ENCODE data around the gene CKS1B.
A peak's percentile ranks its signal among the peaks of the same experiment; 100 is the strongest.

The CKS1B gene

DNA sequence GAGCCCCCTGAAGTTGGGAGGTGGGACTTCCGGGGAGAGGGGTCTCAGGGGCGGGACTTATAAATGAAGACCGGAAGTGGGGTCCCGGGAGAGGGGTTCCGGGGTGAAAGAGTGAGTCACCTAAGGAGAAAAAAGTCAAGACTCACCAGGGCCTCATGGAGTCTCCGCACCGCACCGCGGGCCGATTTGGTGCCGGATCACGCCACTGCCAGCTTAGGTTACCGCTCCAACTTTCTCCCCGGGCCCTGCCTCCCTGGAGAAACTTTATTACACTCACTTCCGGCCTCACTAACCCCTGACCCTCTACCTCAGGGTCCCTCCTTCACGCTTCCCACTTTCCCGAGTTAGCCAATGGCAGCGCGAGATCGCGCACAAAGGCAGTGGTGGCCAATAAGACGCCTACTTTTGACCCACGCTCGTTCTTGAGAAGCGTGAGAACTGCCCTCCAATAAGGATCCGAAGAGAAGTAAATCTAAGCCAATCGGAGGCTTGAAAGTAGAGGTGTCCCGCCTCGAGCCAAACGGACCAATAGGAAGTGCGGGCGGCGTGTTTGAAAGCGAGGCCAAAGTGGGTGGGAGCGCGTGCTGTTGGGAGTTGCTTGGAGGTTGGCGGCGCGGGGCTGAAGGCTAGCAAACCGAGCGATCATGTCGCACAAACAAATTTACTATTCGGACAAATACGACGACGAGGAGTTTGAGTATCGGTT, at the start of gene CKS1B:
Gene CKS1B (plus strand): TSS at position 580 of the 706 bp plus-strand sequence. CDS start 65 bp downstream, at position 645.
- DNase-seq (ENCODE audit: low read depth in 2 of 2, low spot score in 1 of 2): peak; percentile 90 to 92

DNA sequence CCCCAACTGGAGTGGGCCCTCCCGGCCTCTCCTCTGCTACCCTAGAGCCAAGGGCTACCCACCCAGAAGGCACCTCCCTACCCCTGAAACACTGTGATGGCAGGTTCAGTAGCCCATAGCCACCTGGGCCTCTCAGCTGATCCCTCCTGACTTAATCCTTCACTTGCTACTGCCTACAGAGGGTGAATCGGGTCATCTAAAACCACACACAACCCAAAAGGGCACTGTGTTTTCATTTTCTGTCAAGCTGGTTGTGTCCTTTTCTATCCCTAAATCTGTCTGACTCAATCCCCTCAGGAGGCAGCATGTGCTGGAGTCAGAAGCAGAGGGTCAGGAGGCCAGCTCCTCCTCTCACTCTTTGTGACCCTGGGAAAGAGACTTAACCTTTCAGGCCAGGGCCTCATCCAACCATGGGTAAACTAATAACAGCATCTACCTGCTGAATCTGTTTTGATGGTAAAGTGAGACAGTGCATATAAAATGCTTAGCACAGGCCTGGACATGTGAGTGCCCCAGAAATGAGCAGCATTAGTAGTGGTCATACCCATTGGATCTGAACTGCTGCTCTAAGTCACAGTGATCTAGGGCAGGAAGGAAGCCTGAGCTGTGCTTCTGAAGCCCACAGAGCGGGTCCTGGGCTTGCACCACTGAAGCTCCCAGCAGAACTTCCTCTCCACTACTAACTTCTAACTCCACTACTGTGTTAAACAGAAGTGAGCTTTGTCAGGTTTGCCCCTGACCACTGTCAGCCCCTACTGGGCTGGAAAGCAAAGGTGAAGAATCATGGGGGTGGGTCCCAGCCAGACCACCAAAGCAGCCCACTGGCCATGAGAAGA, 48.9 kb upstream of the CKS1B start:
- no peak for DNase-seq (ENCODE audit: low read depth in 2 of 2, low spot score in 1 of 2)

DNA sequence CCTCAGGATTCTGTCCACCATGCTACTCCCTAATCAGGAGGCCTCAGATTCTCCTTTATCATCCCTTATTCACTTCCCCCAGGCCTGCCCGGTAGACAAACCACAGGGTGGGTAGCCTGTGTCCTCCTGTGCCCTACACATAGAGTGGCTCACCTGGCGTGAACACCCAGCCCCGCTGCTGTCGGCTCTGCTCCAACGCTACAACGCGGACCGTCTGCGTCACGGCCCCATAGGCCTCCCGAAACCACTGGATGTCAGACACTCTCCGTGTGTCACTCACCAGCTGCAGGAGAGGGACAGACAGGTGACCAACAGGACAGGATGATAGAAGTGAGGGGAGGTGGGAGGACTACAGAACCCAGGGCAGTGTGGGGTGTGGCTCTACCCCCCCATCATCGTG, 48.3 kb upstream of the CKS1B start:
- no peak for DNase-seq (ENCODE audit: low read depth in 2 of 2, low spot score in 1 of 2)

DNA sequence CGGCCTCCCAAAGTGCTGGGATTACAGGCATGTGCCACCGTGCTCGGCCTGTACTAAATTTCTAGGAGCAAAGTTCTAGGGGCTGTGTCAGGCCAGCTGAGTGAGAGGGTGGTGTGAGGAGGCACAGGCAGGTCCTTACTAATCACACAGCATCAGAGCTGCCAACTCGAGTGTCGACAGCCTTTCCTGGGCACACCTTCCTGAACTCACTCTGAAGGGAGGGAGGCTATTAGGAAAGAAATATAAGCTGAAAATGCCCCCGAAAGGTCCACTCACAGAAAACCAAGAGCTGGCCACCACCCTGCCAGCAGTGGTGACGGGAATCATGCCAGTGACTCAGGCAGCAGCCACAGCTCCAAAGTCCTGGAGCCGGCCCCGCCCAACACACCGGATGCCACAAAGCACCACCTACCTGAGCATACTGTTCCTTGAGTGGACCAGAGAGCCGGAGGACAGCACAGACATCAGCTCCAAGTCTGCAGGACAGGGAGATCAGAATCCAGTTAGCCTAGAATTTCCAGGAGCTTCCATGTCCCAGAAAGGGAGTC, 42.5 kb upstream of the CKS1B start:
- DNase-seq (ENCODE audit: low read depth in 2 of 2, low spot score in 1 of 2): no peak

DNA sequence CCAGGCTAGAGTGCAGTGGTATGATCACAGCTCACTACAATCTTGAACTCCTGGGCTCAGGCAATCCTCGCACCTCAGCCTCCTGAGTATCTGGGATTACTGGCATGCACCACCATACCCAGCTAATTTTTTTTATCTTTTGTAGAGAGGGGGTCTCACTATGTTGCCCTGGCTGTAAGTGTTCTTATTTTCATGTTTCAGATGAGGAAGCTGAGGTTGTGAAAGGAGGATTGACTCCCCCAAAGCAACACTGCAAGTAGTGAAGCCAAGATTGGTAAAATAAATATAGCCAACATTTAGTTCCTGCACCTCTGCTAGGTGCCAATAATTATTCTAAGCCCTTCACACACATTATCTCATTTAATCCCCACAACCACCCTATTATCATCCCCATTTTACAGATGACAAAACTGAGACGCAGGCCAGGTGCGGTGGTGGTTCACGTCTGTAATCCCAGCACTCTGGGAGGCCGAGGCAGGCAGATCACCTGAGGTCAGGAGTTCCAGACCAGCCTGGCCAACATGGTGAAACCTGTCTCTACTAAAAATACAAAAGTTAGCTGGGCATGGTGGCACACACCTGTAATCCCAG, 40.0 kb upstream of the CKS1B start:
- DNase-seq (ENCODE audit: low read depth in 2 of 2, low spot score in 1 of 2): no peak

DNA sequence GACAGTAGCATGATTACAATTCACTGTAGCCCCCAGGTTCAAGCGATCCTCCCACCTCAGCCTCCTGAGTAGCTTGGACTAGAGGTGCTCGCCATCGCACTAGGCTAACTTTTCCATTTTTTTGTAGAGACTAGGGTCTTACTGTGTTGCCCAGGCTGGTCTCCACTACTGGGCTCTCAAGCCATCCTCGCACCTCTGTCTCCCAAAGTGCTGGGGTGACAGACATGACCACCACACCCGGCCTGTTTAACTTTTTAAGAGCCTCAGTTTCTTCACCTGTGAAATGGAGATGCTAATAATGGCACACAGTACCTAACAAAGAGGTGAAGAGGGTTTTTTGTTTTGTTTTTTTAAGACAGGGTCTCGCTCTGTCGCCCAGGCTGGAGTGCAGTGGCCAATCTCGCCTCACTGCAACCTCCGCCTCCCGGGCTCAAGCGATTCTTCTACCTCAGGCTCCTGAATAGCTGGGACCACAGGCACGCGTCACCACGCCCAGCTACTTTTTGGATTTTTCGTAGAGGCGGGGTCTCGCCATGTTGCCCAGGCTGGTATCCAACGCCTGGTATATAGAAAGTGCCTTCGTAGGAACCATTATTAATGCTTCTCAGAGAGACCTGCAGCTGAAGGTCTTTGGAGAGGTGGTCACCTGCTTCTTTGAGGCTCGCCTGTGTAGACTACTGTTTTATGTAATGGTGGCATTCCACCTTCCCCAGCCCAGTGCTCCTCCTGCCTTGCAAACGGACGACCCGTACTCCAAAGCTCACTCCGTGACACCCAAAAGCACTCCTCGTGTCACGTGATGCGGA, 38.5 kb upstream of the CKS1B start:
- no peak for DNase-seq (ENCODE audit: low read depth in 2 of 2, low spot score in 1 of 2)

DNA sequence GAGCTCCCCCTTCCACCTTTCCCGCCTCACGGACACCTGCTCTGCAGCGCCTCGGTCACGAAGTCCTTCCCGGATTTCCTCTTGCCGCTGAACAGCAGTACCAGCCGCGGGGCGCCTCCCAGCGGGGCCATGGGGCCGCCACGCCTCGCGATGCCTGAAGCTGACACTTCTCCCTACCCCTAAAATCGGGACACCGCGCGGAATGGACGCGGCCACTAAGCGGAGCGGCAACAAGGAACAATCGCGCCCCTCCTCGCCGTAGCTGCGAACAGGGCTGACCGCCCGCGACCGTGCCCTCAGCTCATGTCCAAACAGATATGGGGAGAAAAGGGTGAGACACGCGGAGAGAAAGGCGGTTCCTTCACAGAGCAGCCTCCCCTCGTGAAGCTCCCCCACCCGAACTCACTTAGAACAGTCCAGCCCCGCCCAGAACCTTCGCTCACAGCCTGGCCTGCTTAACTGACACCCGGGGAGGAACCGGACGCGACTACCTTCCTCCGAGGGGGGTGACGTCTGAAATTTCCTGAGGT, 37.9 kb upstream of the CKS1B start, which contains the start of gene PMVK:
Gene PMVK (minus strand): TSS at position 165 of the 530 bp plus-strand sequence. CDS start 34 bp downstream, at position 131.
- DNase-seq (ENCODE audit: low read depth in 2 of 2, low spot score in 1 of 2): peak; percentile 91 to 94

DNA sequence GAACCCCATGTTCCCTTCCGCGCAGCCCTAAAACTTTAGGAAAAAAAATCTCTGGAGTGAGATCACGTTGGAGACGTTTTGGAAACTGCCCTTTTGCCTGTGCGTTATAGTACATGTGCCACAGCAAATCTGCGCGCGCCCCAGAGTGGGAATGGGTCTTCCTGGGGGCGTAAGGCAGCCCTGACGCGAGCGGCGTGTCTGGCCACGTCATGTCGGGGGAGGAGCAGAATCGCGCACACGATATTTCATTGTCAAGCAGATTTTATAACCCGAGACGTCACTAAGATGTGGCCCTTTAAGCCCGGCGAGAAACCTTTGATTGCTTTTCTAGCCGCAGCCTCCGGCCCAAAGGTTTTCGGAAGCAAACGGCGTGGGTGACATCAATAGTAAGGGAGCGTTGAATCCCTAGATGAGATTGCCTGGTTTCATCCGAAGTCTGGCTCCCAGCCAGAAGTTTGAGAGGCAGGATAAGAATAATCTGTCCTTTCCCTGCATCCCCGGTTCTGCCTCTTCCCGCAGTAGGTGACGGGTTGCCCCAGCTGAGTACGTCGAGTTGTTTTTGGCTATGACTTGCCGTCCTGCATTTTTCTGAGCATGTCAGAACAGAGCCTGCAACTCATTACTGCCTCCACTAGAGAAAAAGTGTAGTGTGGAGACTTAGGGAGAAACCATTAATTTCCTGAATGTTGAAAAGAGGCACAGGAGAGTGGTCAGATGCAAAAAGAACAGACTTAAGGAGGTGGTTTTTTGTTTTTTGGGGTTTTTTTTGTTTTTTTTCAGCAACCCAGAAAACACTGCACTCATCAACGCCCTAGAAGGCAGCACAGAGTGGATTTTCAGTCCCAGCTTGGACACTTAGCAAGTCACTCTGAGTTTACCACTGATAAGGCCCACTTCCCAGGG, 37.1 kb upstream of the CKS1B start:
- peak; percentile 70 to 79 for DNase-seq (ENCODE audit: low read depth in 2 of 2, low spot score in 1 of 2)

DNA sequence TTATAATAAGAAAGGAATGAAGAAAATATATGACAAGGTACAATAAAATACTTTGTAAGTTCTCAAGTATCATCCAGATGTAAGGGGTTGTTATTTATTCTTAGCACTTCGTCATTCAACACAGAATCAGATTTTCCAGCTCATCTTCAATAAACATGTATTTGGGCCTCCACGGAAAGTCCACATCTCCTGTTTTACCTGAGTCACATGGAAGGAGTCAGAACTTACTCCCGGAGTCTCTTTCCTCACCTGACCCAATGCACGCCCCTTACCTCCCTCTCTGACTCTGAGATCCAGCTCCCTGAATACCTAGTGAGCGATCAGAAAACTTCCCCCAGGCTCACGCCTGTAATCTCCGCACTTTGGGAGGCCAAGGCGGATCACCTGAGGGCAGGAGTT, 36.5 kb upstream of the CKS1B start:
- DNase-seq (ENCODE audit: low read depth in 2 of 2, low spot score in 1 of 2): no peak

DNA sequence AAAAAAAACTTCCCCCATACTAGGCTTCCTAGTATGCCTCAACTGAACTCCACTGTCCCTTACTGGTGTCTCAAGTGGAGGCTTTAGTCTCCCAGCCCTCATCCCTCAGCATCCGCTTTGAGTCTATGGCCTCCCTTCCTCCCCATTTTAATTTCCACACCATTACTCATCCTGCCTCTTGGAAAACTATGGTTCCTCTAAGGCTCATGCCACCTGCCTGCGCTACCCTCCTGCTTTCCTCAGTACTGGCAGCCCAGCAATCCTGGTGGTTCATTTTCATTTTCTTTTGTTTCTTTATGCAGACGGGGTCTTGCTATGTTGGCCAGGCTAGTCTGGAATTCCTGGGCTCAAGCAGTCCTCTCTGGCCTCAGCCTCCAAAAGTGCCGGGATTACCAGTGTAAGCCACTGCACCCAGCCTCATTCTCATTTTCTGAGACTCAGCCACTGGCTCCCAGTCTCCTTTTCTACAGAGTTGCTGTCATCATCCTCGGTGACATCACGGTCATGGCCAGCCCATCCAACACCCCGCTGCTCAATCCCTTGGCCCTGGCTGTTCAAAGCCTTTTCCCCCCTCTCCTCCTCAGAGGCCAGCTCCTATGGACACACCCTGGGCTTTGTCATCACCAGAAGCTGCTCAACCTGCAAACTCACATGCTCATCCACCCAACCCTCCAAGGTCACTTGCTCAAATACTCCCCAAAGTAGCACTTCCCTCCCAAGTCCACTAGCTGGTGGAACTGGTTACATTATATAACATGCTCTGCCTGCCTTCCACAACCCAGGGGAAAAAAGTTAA, 35.7 kb upstream of the CKS1B start:
- DNase-seq (ENCODE audit: low read depth in 2 of 2, low spot score in 1 of 2): no peak

DNA sequence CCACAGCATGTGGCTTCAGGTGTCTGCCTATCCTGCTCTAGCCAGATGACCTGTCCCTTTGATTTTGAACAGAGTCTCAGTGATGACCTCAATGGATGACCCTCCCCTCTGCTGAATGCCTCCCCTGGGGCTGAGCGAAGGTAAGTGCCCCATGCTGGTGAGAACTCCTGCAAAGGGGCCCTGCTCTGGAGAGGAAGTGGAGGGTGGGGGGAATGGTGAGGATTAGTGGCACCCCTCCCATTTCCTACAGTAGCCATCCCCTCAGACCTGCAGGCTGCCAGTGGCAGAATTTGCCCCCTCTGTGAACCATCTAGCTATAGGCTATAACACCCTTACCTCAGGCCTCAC, 34.3 kb upstream of the CKS1B start:
- no peak for DNase-seq (ENCODE audit: low read depth in 2 of 2, low spot score in 1 of 2)

DNA sequence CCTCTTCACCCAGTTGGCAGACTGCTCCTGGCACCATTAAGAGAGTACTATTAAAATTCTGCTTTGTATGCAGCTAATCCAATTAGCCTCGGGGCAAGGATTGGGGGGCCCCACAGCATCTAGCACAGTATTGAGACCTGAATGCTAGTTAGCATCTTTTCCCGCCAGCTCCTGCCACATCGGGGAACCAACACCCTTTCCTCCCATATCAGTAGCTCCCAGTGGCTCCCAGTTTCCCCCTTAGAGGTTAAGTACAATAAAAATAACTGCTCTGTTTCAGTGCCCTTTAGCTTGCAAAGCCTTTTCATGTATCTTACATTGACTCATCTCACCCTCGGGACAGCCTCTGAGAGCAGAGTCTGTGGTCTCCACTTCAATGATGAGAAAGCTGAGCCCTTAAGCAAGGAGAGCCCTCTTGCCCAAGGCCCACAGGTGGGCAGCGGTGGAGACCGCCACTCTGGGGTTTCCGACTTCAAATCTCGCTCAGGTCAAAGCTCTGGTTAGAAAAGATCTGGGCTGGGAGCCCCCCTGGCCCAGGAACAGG, 33.8 kb upstream of the CKS1B start:
- DNase-seq (ENCODE audit: low read depth in 2 of 2, low spot score in 1 of 2): no peak

DNA sequence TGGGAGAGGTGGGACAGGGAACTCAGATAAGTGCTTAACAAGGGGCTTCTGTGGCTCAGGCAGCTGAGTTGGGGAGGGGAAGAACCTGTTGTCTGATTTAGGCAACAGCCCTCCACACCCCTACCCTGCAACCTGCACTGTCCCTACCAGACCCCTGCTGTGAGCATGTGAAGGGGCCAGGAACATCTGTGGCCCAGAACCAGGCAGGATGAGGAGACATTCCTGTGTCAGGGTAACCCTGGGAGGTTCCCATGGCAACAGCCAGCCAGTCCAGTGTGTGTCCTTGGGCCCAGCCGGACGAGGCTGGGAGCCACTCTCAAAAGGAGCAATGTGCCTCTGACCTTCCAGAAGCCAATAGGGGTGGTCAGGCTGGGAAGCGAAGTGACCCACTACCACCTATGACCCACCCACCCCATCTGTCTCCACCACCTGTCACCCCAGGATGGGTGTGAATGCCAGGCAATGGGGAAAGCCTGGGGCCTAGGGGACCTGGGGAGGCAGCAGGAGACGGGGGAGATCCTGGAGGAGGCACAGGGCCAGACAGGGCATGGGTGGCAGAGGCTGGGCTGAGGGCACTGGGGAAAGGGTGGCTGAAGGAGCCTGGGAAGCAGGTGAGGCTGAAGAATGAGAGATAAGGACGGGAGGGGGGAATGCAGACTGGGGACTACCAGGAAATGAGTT, 33.0 kb upstream of the CKS1B start:
- no peak for DNase-seq (ENCODE audit: low read depth in 2 of 2, low spot score in 1 of 2)

DNA sequence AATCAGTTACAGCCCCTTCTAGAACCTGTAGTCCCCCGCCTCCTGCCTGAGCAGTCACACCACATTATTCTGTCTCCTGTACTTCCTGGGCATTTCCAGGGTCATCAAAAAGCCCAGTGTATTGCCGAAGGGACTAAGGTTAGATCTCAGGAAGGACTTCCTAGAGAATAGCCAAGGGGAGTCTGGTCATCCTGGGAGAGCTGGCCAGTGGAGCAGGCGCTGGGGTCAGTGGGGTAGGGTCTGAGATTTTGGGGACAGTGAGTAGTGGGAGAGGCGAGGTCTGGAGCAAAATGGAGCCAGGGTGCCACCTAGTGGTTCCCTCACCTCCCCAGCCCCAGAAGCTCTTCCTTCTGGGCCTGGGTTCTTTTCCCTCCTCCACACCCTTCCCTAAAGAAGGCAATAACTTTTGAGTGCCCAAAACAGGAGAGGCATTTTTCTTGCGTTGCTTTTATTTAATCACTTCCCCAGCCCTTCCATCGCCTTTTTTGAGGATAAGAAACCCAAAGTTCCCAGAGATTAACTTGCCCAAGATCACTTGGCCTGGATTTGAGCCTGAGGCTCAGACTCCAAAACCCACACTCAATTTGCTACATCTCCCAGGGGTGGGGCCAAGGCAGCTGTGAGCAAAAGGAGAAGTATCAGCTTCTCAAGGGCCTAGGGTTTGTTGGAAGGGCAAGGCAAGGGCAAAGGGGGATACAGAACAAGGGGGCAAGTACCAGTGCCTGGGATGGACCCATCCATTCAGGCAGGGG, 30.7 kb upstream of the CKS1B start:
- DNase-seq (ENCODE audit: low read depth in 2 of 2, low spot score in 1 of 2): no peak

DNA sequence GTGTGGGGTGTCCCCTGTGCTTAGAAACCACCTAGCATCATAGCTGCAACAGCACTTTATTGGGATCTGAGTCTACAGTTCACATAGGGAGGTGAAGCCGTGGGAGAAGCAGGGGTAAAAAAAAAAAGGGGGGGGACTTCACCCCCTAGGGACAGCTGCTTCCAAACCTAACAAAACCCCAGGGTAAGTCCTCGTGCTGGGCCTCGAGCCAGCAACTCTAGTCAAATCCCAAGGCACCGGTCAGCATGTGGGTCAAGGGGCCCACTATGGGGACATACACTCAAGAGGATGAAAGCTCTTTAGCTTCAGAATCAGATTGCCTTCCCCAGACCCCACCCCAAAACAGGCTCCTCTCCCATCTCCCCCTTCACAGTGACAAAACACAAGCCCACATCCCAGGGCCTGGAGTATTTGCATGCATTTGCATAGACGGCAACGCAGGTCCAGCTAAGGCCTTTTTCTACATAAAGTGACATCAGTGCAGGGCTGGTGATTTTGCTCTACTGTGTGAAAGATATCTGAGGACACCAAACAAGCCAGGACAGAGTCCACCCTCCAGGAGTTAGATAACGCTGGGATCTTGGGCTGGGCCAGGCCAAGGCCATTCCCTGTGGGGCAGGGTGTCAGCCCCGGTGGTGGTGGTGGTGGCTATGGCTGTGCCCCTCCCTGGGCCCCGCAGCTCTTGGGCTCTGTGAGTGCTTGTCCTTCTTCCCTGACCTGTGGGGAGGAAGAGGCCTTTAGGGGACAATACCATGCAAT, 29.9 kb upstream of the CKS1B start:
- no peak for DNase-seq (ENCODE audit: low read depth in 2 of 2, low spot score in 1 of 2)

DNA sequence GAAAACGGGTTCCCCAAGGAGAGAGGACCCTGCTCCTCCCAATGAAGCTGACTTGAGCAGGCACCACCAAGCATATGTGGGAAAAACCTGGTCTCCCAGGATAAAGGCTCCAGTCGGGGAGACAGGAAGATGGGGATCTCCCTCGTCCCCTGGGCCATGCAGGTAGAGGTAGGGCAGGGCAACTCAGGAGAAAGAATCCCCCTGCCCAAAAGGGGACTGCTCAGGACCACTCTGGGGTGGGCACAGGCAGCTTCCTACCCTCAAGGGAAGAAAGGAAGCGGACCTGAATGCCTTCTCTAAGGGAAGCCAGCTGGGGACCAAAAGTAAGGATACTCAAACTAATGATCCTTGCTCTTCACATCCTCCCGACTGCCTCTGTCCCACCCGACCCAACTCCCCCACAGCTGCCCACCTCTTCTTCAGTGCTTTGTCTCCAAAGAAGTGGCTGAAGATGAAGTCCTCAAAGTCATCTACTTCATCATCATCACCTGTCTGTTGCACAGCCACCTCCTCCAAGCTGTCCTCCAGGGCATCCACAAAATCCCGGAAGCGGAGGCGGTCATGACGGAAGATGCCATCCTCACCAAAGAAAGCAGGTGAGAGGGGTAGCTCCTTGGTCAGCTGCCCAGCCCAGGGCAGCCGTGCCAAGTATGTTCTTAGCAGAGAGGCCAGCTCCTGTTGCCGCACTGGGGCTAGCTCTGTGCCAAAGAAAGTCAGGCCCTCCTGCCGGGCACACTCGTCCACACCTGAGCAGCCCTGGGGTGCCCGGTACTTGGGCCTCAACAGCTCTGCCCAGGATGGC, 29.1 kb upstream of the CKS1B start:
- no peak for DNase-seq (ENCODE audit: low read depth in 2 of 2, low spot score in 1 of 2)
